ENCODE data around the gene SNX32. TPM values are rescaled to one million over a fixed set of nuclear protein-coding genes. Genes with fewer than 3 reads are reported as not detected.

Gene SNX32
- polyA plus RNA-seq, 4 donors, result 1.4 to 3.5 (median 2.6) TPM

- no peak for DNase-seq (ENCODE audit: low read depth in 4 of 4, low spot score in 3 of 4)
These were observed 31.9 kb downstream of the SNX32 start for GRCh38 chr11:65865550-65866172.

DNA sequence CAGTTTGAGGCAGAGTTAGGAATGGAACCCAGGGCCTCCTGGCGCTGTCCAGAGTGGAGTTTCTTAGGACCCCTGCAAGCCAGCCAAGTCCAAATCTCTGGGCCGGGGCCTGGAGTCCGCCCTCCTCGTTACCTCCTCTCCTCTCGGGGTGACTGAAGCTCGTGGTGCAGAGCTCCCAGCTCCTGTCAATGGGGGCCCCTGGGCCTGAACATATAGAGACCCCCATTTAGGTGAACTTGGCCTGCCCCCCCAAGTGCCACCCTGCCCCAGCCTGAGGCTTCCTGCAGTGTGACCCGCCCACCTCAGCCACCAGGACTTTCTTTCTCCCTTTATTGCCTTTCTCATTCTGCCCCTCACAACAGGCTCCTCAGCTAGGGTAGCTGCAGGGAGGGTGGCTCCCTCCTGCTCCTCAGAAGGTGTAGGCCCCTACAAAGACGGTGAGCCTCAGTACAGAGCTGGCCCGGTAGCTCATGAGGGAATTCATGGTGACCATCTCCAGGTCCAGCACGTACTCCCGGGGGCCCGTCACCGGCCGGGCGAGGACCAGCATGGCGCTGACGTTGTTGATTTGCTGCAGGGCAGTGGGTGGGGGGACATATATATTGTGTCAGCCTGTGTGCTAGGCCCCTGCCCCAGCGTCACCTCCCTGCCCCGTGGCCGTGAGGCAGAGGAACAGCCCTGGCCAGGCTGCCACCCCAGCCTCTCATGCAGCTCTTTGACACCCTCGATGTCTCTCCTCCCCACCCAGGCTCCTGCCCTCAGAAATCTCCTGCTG lies 32.9 kb downstream of the SNX32 start:
- no peak for DNase-seq (ENCODE audit: low read depth in 4 of 4, low spot score in 3 of 4)

- no peak for DNase-seq (ENCODE audit: low read depth in 4 of 4, low spot score in 3 of 4)
These were observed 33.7 kb downstream of the SNX32 start for GRCh38 chr11:65867284-65868071.

DNA sequence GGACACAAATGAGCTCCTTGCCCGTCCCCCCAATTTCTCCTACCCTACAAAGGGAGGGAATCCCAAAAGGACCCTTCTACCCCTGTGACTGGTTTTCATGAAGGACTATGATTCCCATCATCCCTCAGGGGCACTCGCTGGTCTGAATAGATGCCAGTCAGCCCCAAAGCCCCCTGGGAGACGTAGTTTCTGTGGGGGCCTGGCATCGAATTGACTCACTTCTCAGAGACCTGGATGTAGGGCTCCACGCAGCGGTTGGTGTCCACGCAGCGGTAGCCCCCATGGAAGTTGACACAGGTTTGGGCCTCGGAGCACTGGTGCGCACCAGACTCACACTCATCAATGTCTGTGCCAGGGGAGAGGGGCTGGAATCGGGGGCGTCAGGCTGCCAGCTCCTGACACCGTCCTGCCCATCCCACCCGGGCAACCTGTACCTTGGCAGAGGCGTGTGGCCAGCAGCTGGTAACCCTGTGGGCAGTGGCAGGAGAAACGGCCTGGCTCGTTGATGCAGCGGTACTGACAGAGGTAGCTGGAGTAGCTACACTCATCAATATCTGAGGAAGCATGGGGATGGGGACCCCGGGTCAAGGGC lies 34.4 kb downstream of the SNX32 start:
- no peak for DNase-seq (ENCODE audit: low read depth in 4 of 4, low spot score in 3 of 4)

DNA sequence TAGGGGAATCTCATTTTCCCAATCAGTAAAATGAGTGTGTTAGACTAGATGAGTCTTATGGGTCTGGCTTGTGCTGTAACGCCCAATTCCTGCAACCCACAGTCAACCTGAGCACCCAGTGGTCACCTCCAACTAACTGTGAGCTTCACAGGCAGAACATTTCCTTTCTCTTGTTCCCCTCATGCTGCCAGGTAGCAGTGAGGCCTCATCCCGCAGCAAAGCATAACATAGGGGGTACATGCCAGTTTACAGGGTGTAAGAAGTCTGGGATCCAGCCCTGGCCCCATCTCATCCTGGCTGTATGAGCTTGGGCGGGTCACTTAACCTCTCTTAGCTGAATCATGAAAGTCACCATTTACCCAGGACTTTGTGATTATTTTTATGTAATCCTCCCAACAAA lies 35.1 kb downstream of the SNX32 start:
- DNase-seq (ENCODE audit: low read depth in 4 of 4, low spot score in 3 of 4), result no peak

DNA sequence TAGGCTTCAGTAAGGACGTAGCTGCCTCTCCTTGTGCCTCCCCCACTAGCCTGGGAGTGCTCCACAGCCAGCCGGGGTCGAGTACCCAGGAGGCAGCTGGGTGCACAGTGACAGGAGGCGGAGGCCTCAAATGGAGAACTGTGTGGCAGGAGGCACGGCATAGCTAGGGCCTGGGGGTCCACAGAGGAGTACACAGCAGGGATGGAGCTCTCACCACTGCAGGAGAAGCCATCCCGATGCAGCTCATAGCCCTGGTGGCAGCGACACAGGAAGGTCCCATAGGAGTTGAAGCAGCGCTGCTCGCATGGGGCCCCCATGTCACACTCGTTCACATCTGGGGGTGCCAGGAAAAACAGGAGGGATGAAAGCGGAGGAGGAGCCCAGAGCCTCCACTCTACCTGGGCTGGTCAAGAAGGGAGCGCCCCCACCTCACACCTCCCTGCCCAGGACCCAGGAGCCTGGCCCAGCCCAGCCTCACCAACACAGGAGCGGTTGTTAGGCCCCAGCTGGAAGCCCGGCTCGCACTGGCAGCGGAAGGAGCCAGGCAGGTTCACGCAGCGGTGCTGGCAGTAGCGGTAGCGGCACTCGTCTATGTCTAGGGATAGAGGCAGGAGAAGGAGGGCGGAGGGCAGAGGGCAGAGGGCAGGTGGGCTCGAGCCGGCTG lies 36.0 kb downstream of the SNX32 start:
- DNase-seq (ENCODE audit: low read depth in 4 of 4, low spot score in 3 of 4), result no peak

- no peak for DNase-seq (ENCODE audit: low read depth in 4 of 4, low spot score in 3 of 4)
These were observed 36.5 kb downstream of the SNX32 start for GRCh38 chr11:65870307-65870658.

DNA sequence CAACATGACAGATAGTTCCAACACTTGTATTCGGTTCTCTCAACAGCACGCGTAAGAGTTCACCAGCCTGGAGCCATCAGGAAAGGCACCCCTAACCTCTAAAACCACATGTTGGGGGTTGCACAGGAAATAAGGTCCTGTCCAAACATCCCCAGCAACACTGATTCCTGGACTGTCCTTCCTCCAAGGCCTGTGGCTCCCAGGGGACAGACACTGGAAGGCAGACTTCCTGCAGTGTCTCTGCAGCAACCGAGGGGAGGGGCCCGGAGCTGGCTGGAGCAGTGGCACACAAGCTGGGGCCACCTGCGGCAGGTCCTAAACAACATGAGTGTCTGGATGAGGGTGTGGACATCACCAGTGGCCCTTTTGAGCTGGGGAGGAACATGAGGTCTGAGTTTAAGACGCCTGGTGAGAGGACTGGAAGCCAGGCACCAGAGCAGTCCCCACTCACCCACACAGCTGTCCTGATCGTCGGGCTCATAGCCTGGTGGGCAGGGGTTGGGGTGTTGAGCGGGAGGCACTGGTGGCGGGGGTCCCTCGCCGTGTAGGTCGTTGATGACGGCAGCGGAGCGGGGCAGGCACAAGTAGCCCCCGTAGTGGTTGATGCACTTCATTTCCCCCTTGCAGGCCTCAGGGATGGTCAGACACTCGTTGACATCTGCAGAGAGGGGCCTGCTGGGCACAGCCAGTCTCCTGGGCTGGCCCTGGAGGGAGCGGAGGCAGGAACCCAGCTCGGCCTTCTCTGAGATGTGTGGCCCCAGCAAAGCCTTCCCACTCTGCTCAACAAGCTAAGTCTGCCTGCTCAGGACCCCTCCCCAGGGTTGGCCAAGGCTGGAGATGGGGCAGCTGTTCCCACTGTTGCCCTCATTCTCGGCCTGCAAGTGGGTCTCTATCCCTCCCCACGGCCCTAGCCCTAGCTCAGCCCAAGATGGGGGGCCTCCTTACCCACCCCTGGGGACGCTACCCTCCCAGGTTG lies 37.2 kb downstream of the SNX32 start:
- DNase-seq (ENCODE audit: low read depth in 4 of 4, low spot score in 3 of 4), result no peak

- no peak for DNase-seq (ENCODE audit: low read depth in 4 of 4, low spot score in 3 of 4)
These were observed 38.2 kb downstream of the SNX32 start for GRCh38 chr11:65871811-65872548.

DNA sequence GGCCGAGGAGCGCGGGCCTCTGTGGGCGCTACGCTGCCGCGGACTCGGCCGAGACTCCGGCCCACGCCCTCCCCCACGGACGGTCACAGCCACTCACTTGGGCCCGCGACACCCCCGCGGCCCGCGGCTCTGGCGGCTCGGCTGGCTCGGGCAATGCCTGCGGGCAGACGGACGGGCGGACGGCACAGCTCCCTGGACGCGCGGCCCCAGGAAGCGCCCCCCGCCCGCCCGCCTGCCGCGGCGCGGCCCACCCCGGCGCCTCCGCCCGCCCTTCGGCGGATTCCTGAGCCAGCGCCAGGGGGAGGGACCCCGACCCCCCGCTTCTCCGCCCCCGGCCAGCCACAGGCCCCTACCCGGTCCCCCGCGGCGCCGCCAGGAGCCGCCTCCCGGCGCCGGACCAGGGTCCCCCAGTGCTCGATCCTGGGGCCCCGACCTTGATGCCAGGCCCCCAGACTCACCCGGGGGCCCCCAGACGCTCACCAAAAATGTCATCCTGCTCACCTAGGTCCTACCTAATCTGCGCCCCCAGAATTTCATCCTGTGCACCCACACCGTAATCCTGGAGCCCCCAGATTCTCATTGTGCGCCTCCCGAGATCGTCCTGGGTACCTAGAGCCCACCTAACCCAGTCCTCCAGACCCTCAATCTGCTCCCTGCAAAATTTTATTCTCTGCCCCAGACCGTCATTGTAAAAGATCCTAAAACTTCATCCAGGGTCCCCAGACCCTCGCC lies 39.0 kb downstream of the SNX32 start, which contains the start of gene EFEMP2:
EFEMP2 (minus strand) TSS at position 215 of the 732 bp plus-strand sequence. CDS start 446 bp downstream, outside the sequence.
- no peak for DNase-seq (ENCODE audit: low read depth in 4 of 4, low spot score in 3 of 4)

GRCh38 chr11:65873318-65874156 lies 39.8 kb downstream of the SNX32 start:
- peak in 1 of 4 donors; percentile 88 for DNase-seq (ENCODE audit: low read depth in 4 of 4, low spot score in 3 of 4)

GRCh38 chr11:65879617-65880016 lies 45.9 kb downstream of the SNX32 start, which contains the start of gene CTSW:
Gene CTSW (plus strand): TSS chr11:65879837. CDS start chr11:65879855, 18 bp downstream.
- no peak for DNase-seq (ENCODE audit: low read depth in 4 of 4, low spot score in 3 of 4)

- no peak for DNase-seq (ENCODE audit: low read depth in 4 of 4, low spot score in 3 of 4)
These were observed 46.3 kb downstream of the SNX32 start for GRCh38 chr11:65880027-65880426.

GRCh38 chr11:65880844-65881421 lies 47.2 kb downstream of the SNX32 start:
- no peak for DNase-seq (ENCODE audit: low read depth in 4 of 4, low spot score in 3 of 4)

GRCh38 chr11:65882120-65883057 lies 48.6 kb downstream of the SNX32 start:
- DNase-seq (ENCODE audit: low read depth in 4 of 4, low spot score in 3 of 4), result no peak
